ENCODE data around the gene CACNA1H.

DNA sequence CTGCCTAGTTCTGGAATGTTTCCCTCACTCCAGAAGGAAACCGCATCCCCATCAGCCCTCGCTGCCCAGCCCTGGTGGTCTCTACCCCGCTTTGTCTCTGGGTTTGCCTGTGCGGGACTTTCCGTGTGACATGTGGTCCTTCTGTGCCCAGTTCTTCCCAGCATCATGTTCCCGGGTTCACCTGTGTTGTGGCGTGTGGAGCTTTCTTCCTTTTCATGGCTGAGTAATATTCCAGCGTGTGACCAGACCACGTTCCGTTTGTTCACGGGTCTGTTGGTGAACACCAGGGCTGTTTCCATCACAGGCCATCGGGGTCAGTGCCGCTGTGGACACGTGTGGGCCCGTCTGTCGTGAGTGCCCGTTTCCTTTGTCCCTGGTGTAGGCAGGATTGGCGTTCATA is 32.1 kb downstream of the CACNA1H start:
- TF ChIP-seq, protein P1, sequence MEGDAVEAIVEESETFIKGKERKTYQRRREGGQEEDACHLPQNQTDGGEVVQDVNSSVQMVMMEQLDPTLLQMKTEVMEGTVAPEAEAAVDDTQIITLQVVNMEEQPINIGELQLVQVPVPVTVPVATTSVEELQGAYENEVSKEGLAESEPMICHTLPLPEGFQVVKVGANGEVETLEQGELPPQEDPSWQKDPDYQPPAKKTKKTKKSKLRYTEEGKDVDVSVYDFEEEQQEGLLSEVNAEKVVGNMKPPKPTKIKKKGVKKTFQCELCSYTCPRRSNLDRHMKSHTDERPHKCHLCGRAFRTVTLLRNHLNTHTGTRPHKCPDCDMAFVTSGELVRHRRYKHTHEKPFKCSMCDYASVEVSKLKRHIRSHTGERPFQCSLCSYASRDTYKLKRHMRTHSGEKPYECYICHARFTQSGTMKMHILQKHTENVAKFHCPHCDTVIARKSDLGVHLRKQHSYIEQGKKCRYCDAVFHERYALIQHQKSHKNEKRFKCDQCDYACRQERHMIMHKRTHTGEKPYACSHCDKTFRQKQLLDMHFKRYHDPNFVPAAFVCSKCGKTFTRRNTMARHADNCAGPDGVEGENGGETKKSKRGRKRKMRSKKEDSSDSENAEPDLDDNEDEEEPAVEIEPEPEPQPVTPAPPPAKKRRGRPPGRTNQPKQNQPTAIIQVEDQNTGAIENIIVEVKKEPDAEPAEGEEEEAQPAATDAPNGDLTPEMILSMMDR (IDR thresholded peaks at IDR 0.05), result no peak
- TF ChIP-seq EZH2 (IDR thresholded peaks at IDR 0.05), result no peak
- TF ChIP-seq EZH2phosphoT487 (IDR thresholded peaks at IDR 0.05), result no peak
